ENCODE measurements around the gene HCFC1.

Gene HCFC1

DNA sequence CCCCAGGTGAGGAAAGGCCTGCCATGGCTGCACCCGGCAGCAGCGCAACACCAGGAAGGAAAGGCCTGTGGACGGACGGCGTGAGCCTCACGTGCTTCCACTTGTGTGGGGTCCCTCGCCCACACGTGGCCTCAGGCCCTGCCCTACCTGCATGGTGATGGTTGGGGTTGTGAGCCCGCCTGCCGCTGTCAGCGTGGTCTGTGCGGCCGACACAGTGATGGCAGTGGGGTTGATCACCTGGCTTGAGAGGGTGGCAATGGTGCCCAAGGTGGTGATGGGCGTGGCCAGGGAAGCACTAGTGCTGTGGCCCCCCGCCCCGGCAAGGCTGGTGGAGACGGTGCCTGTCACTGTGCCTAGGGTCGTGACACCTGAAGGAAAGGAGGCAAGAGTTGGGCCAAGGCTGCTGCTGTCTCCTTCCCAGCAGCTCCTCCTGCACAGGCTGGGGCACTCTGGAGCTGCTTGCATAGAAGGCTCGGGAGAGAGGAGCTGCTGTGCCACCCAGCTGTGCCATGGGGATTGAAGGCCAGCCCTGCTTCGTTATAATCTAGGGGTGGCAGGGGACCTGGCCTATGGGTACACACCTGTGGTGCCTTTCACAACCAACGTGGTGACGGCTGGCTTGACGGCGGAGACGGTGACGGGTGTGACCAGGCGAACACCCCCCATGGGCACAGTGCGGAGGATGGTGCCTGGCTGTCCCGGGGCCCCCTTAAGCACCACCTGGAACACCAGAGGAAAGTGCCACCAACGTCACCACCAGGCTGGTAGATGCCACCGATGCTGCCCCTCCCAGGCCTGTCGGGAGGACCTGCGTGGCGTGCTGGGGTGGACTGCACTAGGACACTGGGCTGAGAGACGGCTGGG lies 15.3 kb downstream of the HCFC1 start:
- no peak for DNase-seq

DNA sequence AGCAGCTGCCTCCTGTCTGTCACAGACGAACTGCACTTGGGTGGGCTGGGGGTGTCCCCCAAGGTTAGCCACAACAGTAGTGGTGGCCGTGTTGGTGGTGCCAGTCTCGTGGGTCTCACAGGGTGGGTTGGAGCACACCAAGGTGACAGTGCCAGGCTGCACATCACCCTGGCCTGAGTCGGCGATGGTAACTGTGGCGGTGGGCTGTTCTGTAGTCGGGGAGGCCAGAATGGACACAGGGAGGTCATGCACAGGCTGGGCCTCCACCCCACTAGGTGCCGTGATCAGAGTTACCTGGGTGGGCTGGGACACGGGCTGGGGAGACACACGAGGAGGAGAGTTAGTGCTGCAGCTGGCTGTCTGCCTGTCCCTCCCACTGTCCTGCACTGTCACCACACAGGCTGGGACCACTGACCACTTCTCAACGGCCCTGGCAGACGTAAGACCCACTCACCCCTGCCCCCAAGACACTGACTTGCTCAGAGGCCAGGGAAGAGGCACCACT lies 16.3 kb downstream of the HCFC1 start:
- DNase-seq = no peak

DNA sequence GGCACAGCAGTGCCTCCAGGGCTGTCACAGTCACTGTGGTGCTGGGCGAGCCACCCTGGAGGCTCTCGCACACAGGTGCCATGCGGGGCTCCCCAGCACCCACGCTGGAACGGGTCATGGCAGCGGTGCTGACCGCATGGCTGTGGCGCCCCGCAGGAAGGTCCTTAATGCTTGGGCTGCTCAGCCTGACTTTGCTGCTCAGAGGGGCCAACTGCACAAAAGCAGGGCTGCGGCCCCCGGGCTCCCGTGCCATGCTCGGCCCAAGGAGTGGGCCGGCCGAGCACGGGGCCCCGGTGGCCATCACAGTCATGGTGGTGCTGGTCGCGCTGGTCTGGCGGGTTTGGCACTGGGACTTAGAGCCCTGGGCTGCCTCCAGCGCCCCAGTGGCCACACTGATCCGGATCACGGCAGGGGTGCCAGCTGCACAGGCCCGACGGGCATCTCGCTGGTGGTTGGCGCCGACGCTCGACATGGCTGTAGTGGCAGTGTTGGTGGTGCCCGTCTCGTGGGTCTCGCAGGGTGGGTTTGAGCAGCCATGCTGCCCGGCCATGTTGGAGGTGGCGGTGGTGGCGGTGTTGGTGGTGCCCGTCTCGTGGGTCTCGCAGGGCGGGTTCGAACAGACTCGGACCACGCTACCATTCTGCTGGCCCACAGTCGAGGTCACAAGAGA lies 16.9 kb downstream of the HCFC1 start:
- no peak for DNase-seq

DNA sequence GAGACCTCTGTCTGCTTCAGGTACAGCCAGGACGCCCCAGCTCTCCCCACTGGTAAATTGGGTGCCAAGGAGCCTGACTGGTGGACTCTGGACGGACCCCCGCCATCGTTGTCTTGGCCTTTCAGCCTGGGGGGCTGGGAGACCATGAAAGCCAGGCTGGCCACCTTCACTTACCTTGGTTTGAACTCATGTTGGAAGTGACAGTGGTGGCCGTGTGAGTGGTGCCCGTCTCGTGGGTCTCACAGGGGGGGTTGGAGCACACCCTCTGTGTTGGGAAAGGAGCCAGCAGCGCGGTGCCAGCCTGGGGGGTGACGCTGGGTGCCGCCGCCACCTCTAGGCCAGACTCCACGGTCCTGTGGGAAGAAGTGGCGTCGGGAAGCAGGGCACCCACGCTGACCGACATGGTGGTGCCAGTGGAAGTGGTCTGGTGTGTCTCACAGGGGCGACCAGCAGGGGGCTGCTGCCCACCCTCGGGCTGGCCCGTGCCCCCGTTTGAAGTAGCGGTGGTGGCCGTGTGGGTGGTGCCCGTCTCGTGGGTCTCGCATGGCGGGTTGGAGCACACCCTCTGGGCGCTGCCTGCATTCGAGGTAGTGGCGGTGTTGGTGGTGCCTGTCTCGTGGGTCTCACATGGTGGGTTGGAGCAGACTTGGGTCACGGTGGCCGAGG lies 17.6 kb downstream of the HCFC1 start:
- no peak for DNase-seq

DNA sequence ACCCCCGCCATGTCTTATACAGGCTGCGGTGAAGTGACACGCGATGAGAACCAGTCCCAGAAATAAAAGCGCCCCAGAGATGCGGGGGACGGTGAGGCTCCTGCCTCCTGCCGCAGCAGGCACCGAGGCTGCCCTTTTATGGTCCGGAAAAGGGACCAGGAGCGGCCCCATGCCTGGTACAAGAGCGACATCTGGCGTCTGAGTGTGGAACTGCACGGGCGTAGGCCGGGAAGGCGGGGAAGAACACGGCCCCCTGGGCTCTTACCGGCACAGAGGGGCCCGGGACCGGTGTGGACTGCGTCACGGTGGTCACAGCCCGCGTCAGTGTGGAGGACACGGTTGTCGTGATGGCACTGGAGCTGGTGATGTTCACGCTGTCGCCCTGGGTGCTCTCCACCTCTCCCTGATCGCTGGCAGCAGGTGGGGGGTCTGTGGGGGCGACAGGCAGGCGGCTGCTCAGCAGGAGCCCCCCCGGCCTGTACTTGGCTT lies 18.2 kb downstream of the HCFC1 start:
- DNase-seq = peak; percentile 81

DNA sequence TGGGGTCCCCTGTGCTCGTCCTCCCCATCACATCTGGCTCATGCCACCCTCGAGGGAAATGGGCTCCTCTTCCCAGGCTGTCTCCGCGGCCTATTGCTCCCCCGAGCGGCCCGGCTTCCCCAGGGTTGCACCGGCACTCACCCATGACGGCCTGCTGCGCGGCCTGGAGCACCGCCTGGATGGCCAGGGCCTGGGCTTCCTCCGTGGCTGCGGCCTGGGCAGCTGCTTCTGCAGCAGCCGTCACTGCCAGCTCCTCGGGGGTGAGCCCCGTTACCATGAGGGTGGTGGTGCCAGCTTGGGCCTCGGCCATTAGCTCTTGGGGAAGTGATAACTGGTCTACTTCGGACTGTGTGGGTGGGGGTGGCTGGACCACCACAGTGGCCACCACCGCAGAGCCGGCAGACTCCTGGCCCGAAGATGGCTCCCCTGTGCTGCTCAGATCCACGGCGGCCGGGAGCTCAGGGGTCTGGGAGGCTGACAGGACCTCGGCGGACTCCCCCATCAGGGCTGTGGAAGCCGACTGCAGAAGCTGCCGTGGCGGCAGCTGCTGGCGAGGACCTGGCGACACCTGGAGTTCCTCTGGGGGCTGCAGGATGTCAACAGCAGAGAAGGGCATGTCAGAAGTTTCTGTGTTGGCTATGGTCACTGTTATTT lies 19.1 kb downstream of the HCFC1 start:
- no peak for DNase-seq

DNA sequence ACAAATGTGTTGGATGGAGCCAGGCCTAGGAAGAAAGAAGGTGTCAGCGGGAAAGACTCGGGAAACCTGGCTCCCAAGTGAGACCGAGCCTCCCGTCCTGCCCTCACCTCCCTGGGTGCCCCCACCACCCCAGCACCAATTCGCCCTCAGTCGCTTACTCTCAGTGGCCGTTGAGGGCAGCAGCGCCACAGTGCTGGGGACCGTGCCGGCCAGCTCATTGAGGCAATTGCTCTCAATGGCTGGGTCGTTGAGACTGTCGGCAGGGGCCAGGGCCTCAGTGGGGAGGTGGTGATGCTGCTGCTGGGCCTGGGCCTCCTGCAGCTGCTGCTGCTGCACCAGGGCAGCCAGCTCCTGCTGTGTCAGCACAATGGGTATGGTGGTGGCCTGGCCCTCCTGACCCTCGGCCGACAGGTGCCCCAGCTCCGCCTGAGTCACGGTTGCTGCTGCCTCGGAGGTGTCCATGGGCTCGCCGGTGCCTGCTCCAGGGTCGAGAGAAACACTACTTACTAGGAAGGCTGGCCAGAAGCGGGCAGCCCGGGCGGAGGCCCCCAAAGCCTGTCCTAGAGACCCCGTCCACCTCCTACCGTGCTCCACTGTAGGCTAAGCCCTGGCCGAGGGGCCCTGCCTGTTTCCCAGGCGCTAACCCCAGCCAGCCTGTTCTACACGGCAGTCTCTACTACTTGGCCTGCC lies 19.8 kb downstream of the HCFC1 start:
- DNase-seq = no peak

DNA sequence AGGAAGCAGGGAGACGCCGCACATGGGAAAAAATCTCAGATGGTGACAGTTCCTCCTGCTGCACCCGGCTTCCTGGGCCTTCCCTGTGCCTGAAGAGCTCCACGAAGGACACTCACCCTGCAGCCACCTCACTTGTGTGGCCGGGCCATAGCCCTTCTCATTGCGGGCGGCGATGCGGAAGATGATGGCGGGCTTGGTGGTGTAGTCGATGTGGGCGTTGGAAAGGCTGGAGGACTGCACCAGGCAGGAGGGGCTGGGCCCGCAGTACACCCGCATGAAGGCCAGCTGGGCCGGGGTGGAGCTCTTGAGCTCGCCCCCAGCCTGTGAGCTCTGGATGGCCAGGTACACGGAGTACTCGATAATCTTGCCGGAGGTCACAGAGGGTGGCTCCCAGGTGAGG lies 21.5 kb downstream of the HCFC1 start:
- DNase-seq = no peak

DNA sequence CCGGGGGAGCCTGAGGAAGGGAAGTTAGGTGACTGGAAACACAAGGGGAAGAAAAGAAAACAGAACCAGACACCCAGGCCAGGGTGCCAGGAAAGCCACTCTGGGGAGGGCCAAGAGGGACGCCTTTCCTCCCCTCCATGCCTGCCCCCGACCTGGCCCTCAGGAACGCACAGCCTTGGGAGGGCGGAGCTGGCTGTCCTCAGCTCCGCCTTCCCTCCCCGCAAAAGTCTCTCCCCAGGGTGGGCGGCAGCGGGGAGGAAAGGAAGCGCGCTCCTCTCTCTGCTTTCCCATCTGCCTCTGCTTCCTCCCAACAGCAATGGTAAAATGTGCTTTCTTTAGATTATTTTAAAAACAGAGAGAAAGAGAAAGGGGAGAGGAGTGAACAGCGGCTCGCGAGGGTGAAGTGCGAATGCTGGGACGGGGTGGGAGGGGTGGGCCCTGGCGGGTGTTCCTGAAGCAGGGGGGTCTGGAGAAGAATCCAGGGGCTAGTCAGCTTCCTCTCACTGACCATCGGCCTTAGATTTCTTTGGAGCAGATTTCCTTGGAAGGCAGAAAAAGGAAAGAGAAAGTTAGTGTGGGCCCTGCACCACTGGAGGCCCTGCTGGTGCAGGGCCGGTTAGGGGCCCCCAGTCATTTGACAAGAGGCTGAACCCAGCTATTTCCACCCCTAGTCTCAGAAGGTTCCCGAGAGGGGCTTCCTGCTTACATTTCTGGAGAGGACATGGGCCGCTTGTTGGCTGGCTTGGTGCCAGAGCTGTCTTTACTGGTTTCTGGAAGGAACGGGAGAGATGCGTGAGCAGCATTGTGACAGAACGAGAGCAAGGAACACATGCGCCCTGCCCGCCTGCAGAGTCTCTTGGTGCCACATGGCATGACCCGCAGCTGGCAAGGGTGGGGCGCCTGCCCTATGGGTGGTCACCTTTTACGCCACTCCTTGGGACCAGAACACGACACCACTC lies 22.5 kb downstream of the HCFC1 start:
- DNase-seq = no peak

DNA sequence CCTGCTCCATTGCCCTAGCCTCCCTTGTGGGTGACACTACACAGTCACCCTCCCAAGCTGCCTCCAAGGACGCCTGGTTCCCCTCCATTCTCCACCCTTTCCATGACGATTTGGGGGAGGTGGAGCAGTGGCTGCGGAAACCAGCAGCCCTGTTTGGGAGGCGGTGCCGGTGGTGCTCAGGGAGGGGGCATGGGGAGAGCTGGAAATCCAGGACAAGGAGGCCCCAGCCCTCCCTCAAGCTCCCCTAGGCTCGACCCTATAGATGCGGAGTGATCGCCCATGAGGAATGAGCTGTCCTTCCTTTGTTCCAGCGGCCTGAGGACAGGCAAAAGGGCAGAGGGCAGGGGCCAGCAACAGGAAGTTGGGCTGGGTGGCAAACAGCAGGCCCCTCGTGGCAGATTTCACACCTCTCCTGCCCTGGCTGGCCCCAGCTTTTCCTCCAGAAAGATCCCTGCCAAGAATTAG lies 23.6 kb downstream of the HCFC1 start:
- no peak for DNase-seq

DNA sequence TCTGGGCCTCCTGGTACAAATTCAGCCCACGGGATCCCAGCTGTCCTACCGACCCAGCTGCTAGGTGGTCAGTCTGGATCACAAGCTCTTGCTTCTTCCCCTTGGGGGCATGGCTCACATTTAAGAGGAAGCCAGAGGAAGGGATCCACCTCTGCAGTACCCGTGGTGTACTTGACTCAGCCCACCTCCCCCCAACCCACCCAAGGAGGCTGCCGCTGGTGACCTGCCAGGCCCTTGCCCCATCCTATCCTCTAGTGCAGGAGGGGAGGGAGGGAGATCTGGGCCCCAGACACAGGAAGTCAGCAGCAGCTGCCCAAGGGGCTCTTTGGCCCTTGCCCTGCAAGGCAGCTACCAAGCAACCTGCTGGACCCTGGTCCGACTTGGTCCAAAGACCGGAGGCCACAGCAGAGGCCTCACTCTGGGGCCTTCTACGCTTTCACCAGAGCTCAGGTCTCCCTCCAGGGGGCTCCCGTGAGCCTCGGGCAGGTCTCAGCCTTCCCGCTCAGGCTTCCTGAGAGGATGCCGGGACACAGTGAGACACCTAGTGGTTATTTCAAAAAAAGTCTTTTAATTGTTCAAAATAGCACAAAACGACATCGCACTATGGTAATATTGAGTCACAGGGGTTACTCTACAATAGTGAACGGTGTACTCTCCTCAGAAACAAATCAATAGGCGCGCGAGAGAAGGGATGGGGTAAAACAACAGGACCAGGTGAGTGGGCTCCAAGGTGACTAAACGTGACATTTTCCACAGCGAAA lies 24.4 kb downstream of the HCFC1 start:
- peak; percentile 91 for DNase-seq

DNA sequence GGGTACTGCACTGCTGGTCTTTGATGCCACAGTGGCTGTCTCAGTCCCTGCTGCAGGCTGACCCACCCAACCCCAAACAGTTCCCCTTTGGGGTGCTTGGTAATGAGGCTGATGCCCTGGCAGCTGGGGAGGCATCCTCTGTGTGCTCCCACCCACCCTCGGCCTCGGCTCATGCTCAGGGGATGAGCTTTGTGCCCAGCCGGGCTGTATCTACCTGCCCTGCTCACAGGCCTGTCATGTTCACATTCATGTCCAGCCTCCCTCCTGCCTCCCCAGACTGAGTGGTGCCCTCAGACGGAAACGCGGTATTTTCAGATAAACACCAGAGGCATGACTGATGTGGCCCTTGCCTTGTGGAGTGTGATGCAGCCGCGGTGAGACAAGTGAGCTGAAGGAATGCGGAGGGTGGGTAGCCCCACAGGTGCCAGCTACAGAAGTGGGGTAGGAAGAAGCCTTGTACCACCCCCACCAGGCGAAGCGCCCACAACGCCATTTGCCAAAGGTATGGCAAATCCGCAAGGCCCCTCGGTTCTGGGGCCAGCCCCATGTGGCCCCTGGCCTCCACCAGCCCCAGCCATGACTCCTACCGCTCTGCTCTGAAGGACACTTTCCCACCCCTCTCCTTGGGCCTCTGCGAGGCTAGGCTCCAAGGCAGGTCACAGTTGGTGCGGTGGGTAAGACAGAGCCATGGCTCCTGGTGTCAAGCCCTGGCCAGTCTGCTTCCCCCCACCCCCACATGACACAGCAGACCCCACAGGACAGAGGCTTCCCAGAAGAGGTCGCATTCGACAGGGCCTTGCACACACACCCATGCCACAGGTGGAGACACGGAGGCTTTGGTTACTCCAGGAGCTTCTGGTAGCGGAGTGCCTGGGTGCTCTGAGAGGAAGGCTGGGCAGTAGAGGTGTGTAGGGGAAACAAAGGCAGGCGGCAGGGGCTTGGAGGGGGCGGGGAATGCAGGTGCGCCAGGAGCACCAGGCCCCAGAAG lies 25.4 kb downstream of the HCFC1 start:
- DNase-seq = no peak

DNA sequence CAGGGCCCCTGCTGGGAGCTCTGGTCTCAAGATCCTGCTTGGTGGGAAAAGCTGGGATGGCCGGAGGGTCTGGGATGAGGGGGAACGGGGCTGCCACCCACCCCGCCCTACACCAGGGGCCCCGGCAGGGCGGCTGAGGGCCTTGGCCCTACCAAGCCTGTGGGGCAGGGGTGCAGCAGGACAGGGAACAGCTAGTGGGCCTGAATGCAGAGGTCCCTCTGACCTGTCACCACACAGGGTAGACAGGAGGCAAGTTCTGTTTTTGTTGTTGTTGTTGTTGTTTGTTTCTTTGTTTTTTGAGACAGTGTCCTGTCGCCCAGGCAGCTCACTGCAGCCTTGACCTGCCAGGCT lies 26.8 kb downstream of the HCFC1 start:
- no peak for DNase-seq

DNA sequence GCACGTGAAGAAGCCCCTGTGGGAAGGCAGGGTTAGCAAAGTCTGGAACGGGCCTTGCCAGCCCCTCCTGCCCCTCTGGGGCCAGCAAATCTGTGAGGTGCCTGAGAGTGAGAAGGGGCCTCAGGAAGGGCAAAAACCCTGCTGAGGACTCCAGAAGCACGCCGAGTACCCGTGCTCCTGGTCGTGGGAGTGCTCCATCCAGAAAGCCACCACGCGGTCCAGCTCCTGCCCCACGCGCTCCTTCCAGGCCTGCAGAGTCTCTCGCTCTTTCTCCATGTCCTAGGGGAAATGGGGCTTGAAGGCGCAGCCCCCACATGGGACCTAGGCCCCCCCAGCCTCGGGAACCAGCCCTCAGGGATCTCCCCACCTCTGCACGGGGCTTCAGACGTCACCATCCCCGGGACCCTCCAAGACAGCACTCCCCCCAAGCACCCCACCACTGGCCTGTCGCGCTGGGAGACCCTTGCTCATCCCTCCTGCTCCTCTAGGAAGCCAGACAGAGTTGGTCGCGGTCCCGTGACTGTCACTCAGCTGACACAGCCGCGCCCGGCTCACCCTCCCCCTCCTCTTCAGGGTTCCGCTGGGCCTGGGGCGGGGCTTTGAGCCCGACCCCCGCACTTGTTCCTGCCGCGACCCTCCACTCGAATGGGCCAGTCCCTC lies 27.3 kb downstream of the HCFC1 start, which contains the start of gene RENBP:
TSS of gene RENBP (minus strand) at position 504 of the 660 bp plus-strand sequence. CDS start at position 471, 33 bp downstream.
- DNase-seq = peak; percentile 41

DNA sequence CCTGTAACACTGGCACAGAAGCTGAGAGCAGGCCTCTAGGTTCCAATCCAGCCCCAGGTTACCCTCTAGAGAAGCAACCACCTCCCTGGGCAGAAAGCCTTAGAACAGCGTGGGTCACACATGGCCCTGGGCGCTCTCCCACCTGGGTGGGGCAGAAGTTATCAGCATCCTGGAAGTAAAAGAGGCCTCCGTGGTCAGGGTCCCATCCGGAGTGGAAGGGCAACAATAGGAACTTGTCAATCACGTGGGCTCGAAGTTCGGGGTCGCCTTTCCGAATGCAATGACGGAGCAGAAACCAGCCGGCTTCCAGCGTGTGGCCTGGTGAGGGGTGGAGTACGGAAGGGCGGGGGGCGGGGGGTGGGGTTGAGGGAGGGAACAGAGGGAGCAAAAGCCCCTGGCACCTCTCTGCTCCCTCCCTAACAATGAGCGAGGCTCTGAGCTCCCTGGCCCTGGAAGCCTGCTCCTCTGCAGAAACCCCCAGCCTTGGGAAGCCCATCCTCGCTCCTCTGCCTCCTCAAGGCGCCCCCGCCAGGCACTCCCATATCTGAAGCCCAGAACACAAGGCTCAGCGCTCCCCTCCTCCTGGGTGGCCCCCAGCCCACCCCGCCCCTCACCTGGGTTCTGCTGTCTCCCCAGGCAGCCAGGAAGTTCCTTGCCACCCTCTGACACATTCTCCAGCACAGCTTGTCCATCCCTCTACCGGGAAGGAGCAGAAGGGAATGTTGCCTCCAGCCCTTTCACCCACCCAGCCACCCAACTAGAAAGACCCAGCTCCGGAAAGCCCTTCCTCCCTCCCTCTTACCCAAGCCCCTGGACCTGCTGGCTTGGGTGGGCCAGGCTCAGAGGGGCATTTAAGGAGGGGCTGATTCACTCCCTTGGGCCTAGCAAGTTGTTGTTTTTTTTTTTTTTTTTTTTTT lies 30.0 kb downstream of the HCFC1 start:
- no peak for DNase-seq

DNA sequence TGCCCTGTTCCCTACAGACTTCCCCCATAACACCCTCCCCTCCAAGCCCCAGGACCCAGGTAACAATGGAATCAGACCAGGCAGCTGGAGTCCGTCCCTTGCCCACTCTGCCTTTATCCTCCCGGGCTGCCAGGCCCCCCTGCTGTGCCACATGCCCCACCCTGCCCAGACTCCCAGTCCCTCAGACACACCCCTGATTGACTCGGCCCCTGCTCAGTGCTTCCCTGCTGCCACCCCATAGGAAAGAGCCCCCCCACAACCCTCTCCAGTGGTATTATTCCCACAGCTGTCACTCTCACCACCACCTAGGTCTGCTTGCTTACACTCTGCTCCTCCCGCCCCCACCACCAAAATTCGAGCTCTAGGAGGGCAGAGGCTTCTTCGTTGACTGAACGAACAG lies 32.0 kb downstream of the HCFC1 start:
- no peak for DNase-seq

DNA sequence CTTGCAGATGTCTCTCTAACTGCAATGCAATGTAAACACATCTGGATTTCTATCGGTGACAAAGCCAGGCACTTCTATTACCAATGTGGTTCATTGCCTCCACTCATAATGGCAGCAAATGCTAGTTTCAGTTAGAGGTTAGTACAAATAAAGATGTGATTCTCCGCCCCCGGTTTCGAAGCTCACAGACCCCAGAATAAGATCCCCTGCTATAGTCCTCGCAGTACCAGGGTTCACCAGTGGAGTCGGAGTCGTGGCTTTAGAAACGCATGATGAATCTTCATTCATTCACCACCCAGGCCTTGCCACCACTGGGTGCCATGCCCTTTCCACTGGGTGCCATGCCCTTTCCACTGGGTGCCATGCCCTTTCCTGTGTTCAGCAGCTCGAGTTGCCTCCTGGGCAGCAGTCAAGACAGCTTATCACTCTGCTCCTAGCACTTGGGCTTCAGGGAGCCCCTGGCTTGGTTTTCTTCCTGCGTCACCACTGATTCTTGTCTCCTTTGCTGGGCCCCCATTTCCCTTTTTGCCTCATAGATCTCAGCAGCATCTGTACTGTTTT lies 33.3 kb downstream of the HCFC1 start:
- no peak for DNase-seq
